HG02642 (cell line): ENCODE measurements around the gene RCCD1.

Experiments used
- ATAC-seq: cut with Tn5 transposase; IDR thresholded peaks from one replicate; pipeline ENCODE4 v1.9.1; 2021; ENCODE audit warnings: mild to moderate bottlenecking; ENCODE audit not compliant: unreplicated experiment, poor library complexity

The RCCD1 gene

GRCh38 chr15:90998737-90999136 is 44.1 kb downstream of the RCCD1 start:
- no peak for ATAC-seq

DNA sequence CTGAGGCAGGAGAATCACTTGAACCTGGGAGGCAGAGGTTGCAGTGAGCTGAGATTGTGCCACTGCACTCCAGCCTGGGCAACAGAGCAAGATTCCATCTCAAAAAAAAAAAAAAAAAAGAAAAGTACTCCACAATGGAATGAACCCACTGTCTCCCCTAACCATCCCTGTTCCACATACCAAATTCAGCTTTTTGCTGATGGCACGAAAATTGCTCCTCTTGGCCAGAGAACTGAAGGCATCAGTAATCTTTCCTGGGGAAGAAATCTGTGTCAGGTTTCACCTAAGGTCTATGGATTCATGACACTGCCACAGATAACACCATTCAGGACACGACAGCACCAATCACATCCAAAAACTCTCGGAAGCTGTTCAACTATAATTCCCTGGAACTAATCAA is 46.5 kb downstream of the RCCD1 start:
- ATAC-seq: no peak

DNA sequence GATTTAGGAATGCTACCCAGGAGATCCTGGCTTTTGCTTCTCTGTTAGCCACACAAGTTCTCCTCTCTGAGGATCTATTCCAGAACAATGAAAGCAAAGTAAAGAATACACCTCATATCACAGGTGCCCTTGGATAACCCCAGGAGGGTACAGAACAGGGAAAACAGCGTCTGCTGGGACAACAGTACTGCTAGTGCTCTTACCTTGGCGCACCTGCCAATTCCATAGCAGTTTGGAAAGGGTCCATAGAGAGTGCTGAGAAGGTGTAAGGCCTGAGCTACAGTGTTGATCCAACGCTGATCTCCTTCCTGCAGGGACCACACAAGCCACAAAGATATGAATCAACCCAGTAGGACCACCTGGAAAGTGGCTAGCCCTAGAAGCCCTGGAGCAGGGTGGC is 52.6 kb downstream of the RCCD1 start:
- ATAC-seq: no peak
